GM12801 (cell line): Measurements from ENCODE around the gene SREK1IP1.

Source experiments
- TF ChIP-seq, protein P1 (sequence below): IDR thresholded peaks from one replicate; pipeline ENCODE4 v1.5.1; 2011; ENCODE audit warnings: control low read depth; ENCODE audit not compliant: insufficient read length; ENCODE audit errors: extremely low read depth

SREK1IP1 gene

GRCh38 chr5:64680289-64680688 is 88.2 kb downstream of the SREK1IP1 start:
- TF ChIP-seq, protein P1, sequence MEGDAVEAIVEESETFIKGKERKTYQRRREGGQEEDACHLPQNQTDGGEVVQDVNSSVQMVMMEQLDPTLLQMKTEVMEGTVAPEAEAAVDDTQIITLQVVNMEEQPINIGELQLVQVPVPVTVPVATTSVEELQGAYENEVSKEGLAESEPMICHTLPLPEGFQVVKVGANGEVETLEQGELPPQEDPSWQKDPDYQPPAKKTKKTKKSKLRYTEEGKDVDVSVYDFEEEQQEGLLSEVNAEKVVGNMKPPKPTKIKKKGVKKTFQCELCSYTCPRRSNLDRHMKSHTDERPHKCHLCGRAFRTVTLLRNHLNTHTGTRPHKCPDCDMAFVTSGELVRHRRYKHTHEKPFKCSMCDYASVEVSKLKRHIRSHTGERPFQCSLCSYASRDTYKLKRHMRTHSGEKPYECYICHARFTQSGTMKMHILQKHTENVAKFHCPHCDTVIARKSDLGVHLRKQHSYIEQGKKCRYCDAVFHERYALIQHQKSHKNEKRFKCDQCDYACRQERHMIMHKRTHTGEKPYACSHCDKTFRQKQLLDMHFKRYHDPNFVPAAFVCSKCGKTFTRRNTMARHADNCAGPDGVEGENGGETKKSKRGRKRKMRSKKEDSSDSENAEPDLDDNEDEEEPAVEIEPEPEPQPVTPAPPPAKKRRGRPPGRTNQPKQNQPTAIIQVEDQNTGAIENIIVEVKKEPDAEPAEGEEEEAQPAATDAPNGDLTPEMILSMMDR, result no peak

DNA sequence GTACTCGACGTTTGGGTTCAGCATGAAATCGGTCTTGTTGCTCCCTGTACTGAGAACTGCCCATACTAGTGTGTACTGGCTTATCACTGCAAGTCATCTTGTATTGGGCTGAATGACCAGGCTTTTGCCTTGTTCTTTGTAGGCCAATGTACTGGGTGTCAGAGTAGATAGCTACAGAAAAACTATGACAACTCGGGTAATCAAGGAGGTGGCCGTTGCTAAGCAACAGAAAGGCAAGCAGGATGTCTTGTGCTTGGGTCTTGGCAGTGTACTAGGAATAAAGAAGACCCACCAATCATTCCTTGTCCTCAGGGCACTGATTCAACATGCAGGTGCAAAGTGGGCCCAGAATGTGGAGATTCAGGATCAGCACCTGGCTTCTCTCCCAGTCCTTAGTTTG is 90.1 kb downstream of the SREK1IP1 start:
- TF ChIP-seq, protein P1, result no peak

GRCh38 chr5:64671678-64672077 is 96.8 kb downstream of the SREK1IP1 start:
- TF ChIP-seq, protein P1, result no peak

- TF ChIP-seq, protein P1, result no peak
Measured at GRCh38 chr5:64670277-64670676, 98.2 kb downstream of the SREK1IP1 start.
